Left renal pelvis (tissue), 4 donors: ENCODE results near the gene BCKDHB. TPM values are rescaled to one million over a fixed set of nuclear protein-coding genes. Genes with fewer than 3 reads are reported as not detected.
"Not testable (repeated sequence)": the region's sequence is repeated elsewhere in the genome, so short reads cannot be mapped to it uniquely, and the experiment has no call there.

ENCODE experiments used
- DNase-seq, 4 donors: peaks; one replicate each; pipeline ENCODE4 v3.0.0-alpha.2; 2013; ENCODE audit warnings: low read depth in 4 of 4, low spot score in 3 of 4
- polyA plus RNA-seq, 4 donors: library from polyadenylated mRNA; unstranded; fragments of 120-200 nt; gene quantifications; one replicate each; pipeline ENCODE4 v1.2.1, GENCODE V29; 2013; ENCODE audit not compliant: insufficient read length in 4 of 4

Gene BCKDHB
- 10 to 100 TPM; 22.6 to 37.5 (median 29.8) TPM for polyA plus RNA-seq

GRCh38 chr6:80106418-80107235 lies at the start of gene BCKDHB:
TSS of gene BCKDHB (plus strand) at chr6:80106671. CDS start at chr6:80106694, 23 bp downstream.
- peak; percentile 94 to 98 (median 96) for DNase-seq

GRCh38 chr6:80060774-80061173 lies 45.7 kb upstream of the BCKDHB start:
- DNase-seq = no peak

- DNase-seq = not testable (repeated sequence)
These were observed 38.3 kb upstream of the BCKDHB start for GRCh38 chr6:80068146-80068545.

GRCh38 chr6:80070431-80070830 lies 36.0 kb upstream of the BCKDHB start:
- not testable (repeated sequence) for DNase-seq

DNA sequence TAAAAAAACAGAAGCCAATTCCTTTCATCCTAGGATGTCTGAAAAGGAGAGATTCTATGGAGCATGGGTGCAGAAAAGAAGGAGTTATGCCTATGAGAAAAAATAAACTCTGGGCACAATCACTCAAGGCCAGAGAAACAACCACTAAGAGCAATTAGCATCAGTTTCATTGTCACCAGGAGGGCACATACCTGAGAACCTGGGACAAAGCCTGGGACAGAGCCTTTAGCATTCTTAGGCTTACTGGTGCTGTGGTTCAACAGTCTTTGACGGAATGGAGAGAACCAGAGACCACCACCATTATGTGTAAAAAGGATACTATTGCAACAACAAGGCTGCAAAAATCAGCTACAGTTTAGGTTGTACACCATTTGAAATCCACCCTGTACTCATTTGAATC lies 29.4 kb upstream of the BCKDHB start:
- DNase-seq = no peak

GRCh38 chr6:80088637-80089036 lies 17.8 kb upstream of the BCKDHB start:
- DNase-seq = no peak

- DNase-seq = no peak
These were observed 15.0 kb upstream of the BCKDHB start for GRCh38 chr6:80091506-80091905.

DNA sequence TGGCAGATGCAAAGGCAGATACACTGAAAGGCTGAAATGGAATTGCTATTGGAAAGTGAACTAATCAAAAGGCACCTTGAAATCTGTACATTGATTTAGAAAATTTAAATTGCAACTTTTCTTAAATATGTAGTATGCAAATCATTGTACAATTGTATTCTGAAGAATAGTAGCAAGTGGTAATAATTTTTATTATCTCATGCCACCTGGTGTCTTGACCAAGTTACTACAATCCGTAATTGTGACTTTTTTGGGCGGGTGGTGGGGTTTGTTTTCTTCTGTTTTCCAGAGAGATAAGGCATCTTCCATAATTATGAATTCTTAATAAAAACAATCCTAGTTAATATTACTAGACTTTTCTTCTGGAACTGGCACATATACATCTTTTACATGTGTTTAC lies 12.5 kb upstream of the BCKDHB start:
- no peak for DNase-seq

GRCh38 chr6:80095600-80095999 lies 10.9 kb upstream of the BCKDHB start:
- no peak for DNase-seq

- no peak for DNase-seq
These were observed 8.1 kb upstream of the BCKDHB start for GRCh38 chr6:80098392-80098791.

- no peak for DNase-seq
These were observed 2.0 kb upstream of the BCKDHB start for GRCh38 chr6:80104520-80104919.

- no peak for DNase-seq
These were observed 476 bp upstream of the BCKDHB start for GRCh38 chr6:80105972-80106417.

DNA sequence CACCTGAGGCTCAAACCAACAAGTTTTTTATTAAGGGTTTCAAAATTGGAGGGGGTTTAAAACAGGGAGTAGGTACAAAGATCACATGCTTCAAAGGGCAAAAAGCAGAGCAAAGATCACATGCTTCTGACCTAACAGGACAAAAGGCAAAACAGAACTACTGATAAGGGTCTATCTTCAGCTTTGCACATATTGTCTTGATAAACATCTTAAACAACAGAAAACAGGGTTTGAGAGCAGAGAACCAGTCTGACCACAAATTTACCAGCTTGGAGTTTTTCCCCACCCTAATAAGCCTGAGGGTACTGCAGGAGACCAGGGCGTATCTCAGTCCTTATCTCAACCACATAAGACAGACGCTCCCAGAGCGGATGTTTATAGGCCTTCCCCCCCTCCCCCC lies 16.1 kb downstream of the BCKDHB start:
- DNase-seq = not testable (repeated sequence)

DNA sequence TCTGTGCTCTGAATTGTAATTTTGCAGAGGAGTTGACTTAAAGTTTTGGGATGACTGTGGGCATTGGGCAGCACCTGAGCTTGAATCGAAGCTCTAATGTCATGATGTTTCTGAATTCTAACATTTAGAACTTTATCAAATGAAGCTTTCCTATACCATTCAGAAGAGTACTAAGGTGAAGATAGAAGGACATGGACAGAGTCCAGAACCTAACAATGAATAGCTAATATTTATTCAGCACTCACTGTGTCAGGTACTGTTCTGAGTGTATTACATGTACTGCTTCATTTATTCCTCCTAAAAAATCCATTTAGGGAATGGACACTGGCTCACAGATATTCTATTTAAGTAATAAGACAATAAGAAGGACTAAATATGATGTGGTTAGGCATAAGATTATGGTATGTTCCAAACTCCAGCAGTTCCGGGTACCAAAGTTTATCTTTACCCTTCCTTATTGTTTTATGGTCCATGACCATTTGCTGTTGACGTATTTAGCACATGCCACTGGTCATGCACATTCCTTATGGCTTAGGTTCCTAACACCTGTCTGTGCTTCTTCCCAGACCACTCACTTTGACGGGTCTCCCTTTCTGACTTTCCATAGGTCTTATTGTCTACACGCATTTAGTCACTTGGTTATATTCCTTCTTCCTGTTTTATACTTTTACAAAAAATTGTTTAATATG lies 20.3 kb downstream of the BCKDHB start:
- no peak for DNase-seq

- DNase-seq = no peak
These were observed 23.0 kb downstream of the BCKDHB start for GRCh38 chr6:80129485-80129884.

DNA sequence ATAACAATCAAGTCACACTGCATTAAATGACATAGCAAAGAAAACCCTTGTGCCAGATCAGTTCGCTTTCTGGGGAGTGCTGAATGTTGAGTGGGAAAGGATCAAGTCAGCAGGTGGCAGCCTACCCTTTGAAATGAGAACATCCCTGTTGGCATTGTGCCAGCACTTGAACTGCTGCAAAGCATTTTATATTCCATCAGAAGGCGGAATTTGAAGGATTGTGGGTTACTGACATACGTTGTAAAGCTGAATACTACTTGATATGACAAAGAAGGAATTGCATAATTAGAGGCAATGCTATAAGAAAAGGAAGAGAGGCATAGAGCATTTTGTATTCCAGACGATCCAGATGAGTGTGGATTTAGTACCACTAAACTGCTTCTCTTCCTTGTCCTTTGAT lies 26.5 kb downstream of the BCKDHB start:
- peak; percentile 10 to 18 (median 16) for DNase-seq

- no peak for DNase-seq
These were observed 27.6 kb downstream of the BCKDHB start for GRCh38 chr6:80134065-80134464.

DNA sequence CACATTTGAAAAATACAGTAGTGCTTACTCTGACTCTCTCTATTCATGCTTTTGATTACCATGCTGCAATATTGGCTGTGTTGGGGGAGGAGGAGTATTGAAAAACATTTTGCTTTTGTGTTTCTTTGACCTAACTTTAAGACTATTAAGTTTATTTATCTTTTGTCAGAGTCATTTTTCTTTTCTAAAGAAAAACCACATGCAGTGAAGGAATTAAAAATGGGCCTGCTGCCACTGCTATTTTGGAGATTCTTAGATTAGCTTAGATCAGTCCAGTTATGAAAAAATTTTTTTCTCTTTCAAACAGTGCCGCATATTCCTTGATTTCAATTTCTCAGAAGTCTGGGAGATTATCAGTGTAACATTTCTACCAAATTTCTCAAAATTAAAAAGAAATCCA lies 36.1 kb downstream of the BCKDHB start:
- no peak for DNase-seq

GRCh38 chr6:80143419-80143937 lies 37.0 kb downstream of the BCKDHB start:
- no peak for DNase-seq

DNA sequence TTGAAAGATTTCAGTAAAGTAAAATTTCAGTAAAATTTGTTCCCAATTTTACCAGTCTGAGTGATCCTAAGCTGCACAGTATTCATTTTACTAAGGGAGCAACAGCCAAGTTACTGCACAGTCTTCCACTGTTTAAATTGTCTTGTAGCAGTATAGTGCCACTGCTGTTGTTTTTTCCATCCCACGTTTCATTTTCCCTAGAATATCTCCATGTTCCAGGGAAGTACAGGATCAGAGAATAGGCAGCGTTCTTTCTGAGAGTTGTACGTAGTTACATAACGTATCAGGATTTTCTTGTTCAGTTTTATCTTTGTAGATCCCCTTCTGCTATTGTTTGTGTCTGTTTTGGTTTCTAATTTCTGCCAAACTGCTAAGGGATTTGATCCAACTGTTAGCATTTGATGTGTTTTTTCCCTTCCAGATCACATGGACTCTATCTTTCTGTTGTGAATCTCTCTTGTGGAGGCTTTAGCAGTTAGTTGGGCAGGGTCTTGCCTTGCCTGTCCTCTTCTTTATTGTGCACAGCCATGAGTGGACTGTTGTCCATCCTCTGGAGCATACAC lies 38.4 kb downstream of the BCKDHB start:
- no peak for DNase-seq

- no peak for DNase-seq
These were observed 39.0 kb downstream of the BCKDHB start for GRCh38 chr6:80145509-80145908.
